Measurements from ENCODE around the gene GALNTL6. TPM values are rescaled to one million over a fixed set of nuclear protein-coding genes. Genes with fewer than 3 reads are reported as not detected.

GALNTL6 gene
- total RNA-seq, 1 experiment from 2014 or later: not detected

GRCh38 chr4:172946503-172946902 lies 1133.3 kb downstream of the GALNTL6 start (continued):
- no peak for TF ChIP-seq REST (IDR thresholded peaks at IDR 0.05; ENCODE audit: low read depth)

DNA sequence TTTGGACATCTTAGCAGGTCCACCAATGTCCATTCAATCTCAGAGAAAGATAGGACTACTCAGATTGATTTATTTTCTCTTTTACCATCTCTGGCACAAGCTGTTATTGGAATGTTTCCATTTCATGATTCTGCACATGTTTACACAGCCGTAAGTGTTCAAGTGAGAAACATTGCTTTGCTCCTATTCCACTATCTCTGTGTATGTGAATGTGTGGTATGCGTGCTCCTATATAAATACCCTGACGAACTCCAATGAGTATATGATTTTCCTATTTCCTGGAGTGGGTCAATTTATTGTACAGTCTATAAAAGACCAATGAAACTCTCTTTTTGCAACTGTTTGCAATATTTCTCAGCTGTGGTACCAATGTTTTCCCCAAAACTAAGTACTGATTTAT lies 1134.4 kb downstream of the GALNTL6 start:
- CTCF ChIA-PET: no interaction called here
- POLR2A ChIA-PET: no interaction called here

More for the DNA sequence above, 1134.4 kb downstream of the GALNTL6 start:
- Histone ChIP-seq H4K20me1 (ENCODE audit: insufficient read depth) (no peaks in the 10 kb centered on the region), H3K9me3 (ENCODE audit: control insufficient read depth in 1 of 2, insufficient read depth in 1 of 2, low read depth in 1 of 2, low read length in 2 of 2) (no peaks in the 10 kb centered on the region), H3K79me2 (ENCODE audit: insufficient read depth, low read length) (no peaks in the 10 kb centered on the region), H3K27me3 (ENCODE audit: insufficient read depth, low read length) (no peaks in the 10 kb centered on the region), H2AFZ (ENCODE audit: low read depth, low read length, poor library complexity, severe bottlenecking) (no peak overlapping the region), H3K4me2 (ENCODE audit: low read length) (no peak overlapping the region), H3K4me3 (replicated peaks in 1 of 2; ENCODE audit: low read depth in 1 of 2, low read length in 2 of 2) (no peak overlapping the region), H3K9me2 (ENCODE audit: insufficient read depth) (no peaks in the 10 kb centered on the region), H3K36me3 (ENCODE audit: control insufficient read depth in 1 of 2, insufficient read depth in 2 of 2, low read length in 2 of 2) (no peaks in the 10 kb centered on the region), H3K9ac (ENCODE audit: low read length) (no peak overlapping the region), H3K27ac (ENCODE audit: low read depth, low read length) (no peak overlapping the region), H3K4me1 (ENCODE audit: control insufficient read depth in 1 of 2, insufficient read depth in 2 of 2, low read length in 2 of 2) (no peaks in the 10 kb centered on the region)
- RAD21 ChIA-PET (ENCODE audit: low non-redundant PET in 1 of 2, low total read pairs in 2 of 2, uncharacterized antibody in 2 of 2, unreplicated experiment in 2 of 2): no interaction called here
- intact Hi-C loops (cut with micrococcal nuclease): no loop called here
- no TSS peak for BruUV-seq (replicated peaks)
- no peak for DNase-seq (ENCODE audit: low read depth, low spot score)
- ATAC-seq: no peak
- TF ChIP-seq TCF7L2 (IDR thresholded peaks at IDR 0.05; ENCODE audit: borderline replicate concordance, extremely low read depth, insufficient read depth, insufficient read length) (no peak), ZFX (IDR thresholded peaks at IDR 0.05) (no peak), YY1 (IDR thresholded peaks at IDR 0.05; ENCODE audit: extremely low read depth, insufficient replicate concordance, low read depth, low read length) (no peak), CEBPB (IDR thresholded peaks at IDR 0.05; ENCODE audit: low read depth) (no peak), EGR1 (IDR thresholded peaks at IDR 0.05; ENCODE audit: low read depth) (no peak), EZH2 (IDR thresholded peaks at IDR 0.05) (no peak), ZNF274 (IDR thresholded peaks at IDR 0.05; ENCODE audit: low read depth, low read length) (no peak)
